Osteocyte (in vitro differentiated cells): ENCODE measurements around the gene ODAD3. TPM values are rescaled to one million over a fixed set of nuclear protein-coding genes. Genes with fewer than 3 reads are reported as not detected.
A peak's percentile ranks its signal among the peaks of the same experiment; 100 is the strongest.

ENCODE experiments used
- DNase-seq: peaks from one replicate; pipeline ENCODE4 v3.0.0; 2021; ENCODE audit warnings: mixed read lengths; ENCODE audit not compliant: unreplicated experiment; ENCODE audit errors: extremely low spot score
- H3K27ac Mint-ChIP-seq: one replicate; pipeline ENCODE4 v1.8.0; 2021; ENCODE audit warnings: mild to moderate bottlenecking, mixed read lengths; ENCODE audit not compliant: unreplicated experiment
- H3K27me3 Mint-ChIP-seq: one replicate; pipeline ENCODE4 v1.8.0; 2021; ENCODE audit warnings: mixed read lengths; ENCODE audit not compliant: unreplicated experiment
- H3K36me3 Mint-ChIP-seq: one replicate; pipeline ENCODE4 v1.8.0; 2021; ENCODE audit warnings: mixed read lengths; ENCODE audit not compliant: unreplicated experiment
- H3K4me1 Mint-ChIP-seq: one replicate; pipeline ENCODE4 v1.8.0; 2021; ENCODE audit warnings: mixed read lengths; ENCODE audit not compliant: unreplicated experiment
- H3K4me3 Mint-ChIP-seq: one replicate; pipeline ENCODE4 v1.8.0; 2021; ENCODE audit warnings: mild to moderate bottlenecking, moderate library complexity, mixed read lengths; ENCODE audit not compliant: unreplicated experiment
- H3K9me3 Mint-ChIP-seq: one replicate; pipeline ENCODE4 v1.8.0; 2021; ENCODE audit warnings: mixed read lengths; ENCODE audit not compliant: unreplicated experiment
- total RNA-seq: library from RNA; stranded (reverse); gene quantifications from 2 replicates; pipeline ENCODE4 v1.2.1, GENCODE V29; 2021
- TF ChIP-seq, protein P1 (sequence below): fragments of 200-600 bp; sonication (generic); IDR thresholded peaks from 2 replicates; pipeline ENCODE4 v1.5.0; 2021; ENCODE audit warnings: antibody characterized with exemption, mild to moderate bottlenecking, moderate library complexity

Gene ODAD3
- total RNA-seq, 1 donor from 2014 or later, result not detected

- Mint-ChIP-seq H3K4me1 (peaks cover 16% of the 10 kb centered on the region), H3K27me3 (peaks cover 30% of the 10 kb centered on the region), H3K27ac (no peak within 1 kb of the TSS), H3K4me3 (peak within 1 kb of the TSS; percentile 65), H3K9me3 (no peaks in the 10 kb centered on the region), H3K36me3 (no peaks in the 10 kb centered on the region)
- DNase-seq, result no peak
- TF ChIP-seq, protein P1, sequence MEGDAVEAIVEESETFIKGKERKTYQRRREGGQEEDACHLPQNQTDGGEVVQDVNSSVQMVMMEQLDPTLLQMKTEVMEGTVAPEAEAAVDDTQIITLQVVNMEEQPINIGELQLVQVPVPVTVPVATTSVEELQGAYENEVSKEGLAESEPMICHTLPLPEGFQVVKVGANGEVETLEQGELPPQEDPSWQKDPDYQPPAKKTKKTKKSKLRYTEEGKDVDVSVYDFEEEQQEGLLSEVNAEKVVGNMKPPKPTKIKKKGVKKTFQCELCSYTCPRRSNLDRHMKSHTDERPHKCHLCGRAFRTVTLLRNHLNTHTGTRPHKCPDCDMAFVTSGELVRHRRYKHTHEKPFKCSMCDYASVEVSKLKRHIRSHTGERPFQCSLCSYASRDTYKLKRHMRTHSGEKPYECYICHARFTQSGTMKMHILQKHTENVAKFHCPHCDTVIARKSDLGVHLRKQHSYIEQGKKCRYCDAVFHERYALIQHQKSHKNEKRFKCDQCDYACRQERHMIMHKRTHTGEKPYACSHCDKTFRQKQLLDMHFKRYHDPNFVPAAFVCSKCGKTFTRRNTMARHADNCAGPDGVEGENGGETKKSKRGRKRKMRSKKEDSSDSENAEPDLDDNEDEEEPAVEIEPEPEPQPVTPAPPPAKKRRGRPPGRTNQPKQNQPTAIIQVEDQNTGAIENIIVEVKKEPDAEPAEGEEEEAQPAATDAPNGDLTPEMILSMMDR, result no peak
These were observed 46.0 kb upstream of the ODAD3 start, which contains the start of gene ELAVL3 for GRCh38 chr19:11480715-11481533. TSS of gene ELAVL3 (minus strand) at chr19:11481046. CDS start at chr19:11480608, 438 bp downstream.

- TF ChIP-seq, protein P1, result no peak
- Mint-ChIP-seq H3K27me3 (peaks cover 30% of the 10 kb centered on the region), H3K4me1 (peaks cover 16% of the 10 kb centered on the region), H3K36me3 (no peaks in the 10 kb centered on the region), H3K27ac (no peak overlapping the region), H3K9me3 (no peaks in the 10 kb centered on the region), H3K4me3 (no peak overlapping the region)
- DNase-seq, result no peak
These were observed 45.2 kb upstream of the ODAD3 start for GRCh38 chr19:11479898-11480714.

DNA sequence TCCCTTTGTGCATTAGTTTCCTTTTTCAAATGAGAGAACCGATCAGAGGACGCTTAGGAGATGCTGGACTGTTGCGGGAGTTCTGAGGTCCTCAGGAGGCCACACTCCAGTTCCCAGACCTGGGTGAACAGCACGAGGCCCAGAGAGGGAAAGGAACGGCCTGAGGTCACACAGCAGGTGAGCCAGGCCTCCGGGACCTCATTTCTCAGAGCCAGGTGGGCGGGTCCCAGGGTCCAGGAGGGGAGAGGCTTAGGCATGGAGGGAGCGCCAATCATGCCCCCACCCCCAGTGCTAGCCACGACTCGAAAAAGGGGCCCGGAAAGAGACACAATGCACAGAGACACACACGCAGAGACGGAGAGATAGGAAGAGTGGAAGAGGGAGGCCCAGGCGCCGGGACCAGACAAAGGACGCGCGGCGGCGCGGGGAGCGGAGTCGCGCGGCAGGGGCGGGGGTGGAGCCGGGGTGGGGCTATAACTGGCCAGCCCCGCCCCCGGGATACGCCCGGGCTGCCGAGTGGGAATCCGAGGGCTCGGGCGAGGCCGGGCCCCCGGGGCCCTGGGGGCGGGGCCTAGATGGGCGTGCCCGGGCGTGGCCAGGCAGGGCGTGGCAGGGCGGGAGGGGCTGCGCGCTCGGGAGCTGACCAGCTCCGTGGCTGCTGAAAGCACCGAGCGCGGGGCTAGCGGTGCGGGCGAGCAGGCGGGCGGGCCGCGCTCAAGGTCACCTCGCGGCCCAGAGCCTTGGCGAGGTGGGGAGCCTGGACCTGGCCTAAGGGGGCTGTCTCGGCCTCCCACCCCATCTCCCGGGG, 44.4 kb upstream of the ODAD3 start:
- Mint-ChIP-seq H3K27me3 (peaks cover 30% of the 10 kb centered on the region), H3K4me3 (peak overlapping the region; percentile 14), H3K36me3 (no peaks in the 10 kb centered on the region), H3K27ac (no peak overlapping the region), H3K9me3 (no peaks in the 10 kb centered on the region), H3K4me1 (peaks cover 16% of the 10 kb centered on the region)
- TF ChIP-seq, protein P1, result no peak
- no peak for DNase-seq

DNA sequence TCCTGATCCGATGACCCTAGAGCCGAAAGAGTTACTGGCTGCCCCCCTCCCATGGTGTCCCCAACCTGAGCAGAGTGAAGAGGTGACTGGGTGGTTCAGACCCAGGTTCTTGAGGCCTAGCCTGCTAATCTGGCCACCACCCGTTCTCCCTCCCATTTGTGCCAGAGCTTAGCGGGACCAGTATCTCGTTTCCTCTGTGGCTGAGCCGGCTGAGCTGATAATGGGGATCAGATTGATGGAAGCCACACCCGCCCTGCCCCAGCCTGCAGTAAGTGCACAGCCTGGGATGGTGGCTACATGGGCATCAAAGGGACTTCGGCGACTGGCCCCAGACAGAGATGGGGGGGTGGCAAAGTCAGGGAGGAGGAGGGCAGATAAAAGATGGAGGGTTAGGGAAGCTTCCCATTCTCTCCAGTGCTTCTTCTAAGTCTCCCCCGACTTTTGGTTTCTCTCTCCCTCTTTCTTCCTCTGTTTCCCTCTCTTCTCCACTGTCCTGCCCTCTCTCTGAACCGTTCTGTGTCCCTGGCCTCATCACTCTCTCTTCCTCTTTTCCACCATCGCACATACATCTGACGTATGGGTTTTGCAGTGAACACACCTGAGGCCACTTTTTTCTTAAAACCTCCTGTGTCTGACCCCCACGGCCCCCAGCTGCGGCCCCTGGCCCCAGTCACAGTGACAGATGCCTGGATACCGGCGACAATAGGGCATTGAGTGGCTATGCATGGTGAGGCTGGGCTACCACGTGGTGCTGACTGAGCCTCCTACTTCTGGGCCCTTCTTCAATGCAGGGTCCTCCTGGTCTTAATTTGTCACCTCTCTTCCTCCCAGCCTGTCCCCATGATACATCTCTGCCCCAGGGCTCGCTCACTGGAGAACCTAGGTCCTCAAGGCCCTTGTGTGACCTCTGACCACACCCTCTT, 43.5 kb upstream of the ODAD3 start:
- DNase-seq, result no peak
- peaks cover 16% of the 10 kb centered on the region for H3K4me1 Mint-ChIP-seq
- TF ChIP-seq, protein P1, result no peak
- H3K4me3 Mint-ChIP-seq, result no peak overlapping the region
- H3K27me3 Mint-ChIP-seq, result peaks cover 33% of the 10 kb centered on the region
- no peak overlapping the region for H3K27ac Mint-ChIP-seq
- H3K36me3 Mint-ChIP-seq, result no peaks in the 10 kb centered on the region
- H3K9me3 Mint-ChIP-seq, result no peaks in the 10 kb centered on the region
